ENCODE data around the gene HNRNPD.
A peak's percentile ranks its signal among the peaks of the same experiment; 100 is the strongest.
"Not testable (repeated sequence)": the region's sequence is repeated elsewhere in the genome, so short reads cannot be mapped to it uniquely, and the experiment has no call there.

Gene HNRNPD

DNA sequence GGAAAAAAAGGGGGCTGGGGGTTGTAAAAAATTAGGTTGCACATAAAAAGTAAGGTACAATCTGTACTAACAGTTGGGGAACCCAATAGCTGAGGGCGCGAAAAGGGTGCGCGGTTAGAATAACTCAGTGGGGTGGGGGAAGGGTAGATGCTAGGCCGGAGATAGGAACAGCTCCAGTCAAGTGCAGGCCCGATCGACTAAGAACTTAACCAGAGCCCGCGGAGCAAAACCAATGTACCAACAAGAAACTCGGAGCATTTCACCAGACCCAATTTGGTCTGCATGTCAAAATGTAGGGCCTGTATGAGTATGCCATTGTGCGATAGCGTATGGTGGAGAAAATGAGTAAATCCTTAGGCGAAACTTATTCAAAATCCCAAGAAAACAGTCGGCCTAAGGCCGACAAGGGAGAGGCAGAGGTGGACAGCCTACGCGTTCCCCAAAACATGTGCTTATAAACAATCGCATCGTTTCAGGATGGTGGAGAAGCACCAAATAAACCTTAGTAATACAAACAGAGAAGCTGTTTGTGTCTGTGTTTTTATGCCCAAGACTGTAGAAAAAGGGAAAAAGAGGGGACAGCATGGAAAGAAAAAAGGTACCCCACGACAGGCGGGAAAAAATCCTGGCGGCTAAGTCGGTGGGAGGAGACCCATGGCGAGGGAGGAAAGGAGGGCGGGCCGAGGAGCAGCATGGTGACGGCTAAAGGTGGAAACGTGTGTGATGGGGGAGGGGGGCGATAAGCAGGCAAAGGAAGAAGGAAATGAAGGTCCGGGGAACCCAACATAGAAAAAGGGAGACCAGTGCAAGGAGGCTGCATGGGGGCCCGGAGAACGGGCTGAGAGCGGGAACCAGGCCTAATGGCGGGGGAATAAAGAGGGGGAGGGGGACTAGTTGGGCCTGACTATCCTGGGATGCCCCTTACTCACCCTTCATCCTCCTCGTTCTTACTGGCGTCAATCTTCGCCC, 990 bp downstream of the HNRNPD start:
- peak; percentile 67 for DNase-seq (ENCODE audit: low spot score)

GRCh38 chr4:82371497-82371896, 2.3 kb downstream of the HNRNPD start:
- peak; percentile 36 for DNase-seq (ENCODE audit: low spot score)

DNA sequence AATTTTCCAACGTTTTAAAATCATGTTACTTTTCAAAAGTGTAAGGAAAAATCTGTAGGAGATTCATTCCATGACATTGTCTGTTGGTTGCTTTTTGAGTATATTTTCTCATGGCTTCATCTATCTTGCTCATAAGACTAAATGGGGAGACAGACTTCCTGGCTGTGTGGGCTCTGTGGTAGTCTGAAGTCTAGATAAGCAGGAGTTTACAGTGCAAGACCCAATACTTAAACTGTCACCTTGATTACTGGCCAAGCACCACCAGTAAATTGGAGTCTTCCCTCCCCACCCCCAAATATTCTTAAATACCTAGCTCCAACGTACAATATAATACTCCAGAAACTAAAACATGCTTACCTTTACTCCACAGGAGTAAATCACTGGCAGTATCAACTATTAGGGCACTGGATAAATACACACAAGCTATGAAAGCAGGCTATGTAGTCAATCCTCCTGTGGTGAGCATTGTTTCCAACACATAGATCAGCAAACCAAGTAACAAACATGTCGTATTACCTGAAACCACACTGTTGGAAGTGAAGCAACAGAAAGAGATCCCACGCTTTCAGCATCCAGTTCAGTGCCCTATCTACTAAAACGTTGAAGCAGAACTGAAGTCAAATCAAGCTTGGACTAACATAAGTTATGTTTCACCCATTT, 6.2 kb downstream of the HNRNPD start:
- DNase-seq (ENCODE audit: low spot score): no peak

DNA sequence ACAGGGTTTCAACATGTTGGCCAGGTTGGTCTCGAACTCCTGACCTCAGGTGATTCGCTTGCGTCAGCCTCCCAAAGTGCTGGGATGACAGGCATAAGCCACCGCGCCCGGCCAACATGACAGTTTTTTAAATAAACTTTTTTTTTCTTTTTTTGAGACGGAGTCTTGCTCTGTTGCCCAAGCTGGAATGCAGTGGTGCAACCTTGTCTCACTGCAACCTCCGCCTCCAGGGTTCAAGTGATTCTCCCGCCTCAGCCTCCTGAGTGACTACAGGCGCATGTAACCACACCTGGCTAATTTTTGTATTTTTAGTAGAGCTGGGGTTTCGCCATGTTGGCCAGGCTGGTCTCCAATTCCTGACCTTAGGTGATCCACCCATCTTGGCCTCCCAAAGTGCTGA, 7.4 kb downstream of the HNRNPD start:
- not testable (repeated sequence) for DNase-seq (ENCODE audit: low spot score)

GRCh38 chr4:82363896-82364487, 9.8 kb downstream of the HNRNPD start:
- DNase-seq (ENCODE audit: low spot score): no peak

DNA sequence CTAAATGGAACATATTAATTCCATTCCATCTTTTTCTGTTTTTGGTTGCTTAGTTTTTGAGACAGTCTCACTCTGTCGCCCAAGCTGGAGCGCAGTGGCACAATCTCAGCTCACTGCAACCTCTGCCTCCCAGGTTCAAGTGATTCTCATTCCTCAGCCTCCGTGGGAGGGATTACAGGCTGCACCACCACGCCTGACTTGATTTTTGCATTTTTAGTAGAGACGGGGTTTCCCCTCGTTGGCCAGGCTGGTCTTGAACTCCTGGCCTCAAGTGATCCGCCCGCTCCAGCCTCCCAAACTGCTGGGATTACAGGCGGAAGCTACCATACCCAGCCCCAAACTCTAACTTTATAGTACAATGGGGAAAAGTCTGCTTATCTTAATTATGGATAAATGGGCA, 11.2 kb downstream of the HNRNPD start:
- DNase-seq (ENCODE audit: low spot score): no peak

DNA sequence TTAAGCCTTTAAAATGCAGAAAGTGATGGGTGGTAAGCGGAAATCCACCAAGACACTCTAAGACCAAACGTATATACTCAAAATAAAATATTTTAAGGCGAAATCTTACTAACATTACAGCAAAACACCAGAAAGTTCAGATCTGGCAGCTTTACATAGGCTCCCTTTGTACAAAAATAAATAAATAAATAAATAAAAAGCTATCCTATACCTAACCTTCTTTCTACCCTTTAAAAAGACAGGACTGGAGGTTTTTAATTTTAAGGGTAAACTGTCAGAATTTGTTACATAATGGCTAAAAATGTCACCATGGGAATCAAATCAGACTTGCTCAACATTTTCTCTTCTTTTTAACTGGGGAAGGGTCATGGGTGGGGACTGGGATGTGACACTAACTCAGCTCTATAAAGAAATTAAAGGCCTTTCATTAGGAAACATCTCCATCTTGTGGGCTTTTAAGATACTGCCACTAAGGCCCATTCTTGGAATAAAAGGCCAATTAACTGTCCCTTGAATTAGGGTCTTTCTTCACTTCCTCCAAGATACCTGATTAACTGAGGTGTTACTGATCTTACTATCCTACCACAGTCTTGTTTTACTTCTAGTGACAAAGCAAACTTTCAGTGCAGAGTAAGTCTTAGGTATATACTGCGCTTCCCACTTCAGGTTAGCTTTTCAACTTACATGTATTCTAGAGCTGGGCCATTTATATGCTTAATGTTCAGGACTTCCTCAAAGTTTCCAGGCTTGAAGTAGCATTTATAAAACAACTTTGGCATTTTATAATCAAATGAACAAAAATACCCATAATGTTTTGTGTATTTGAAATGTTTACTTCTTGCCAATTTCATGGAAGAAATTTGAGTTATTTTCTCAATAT, 13.3 kb downstream of the HNRNPD start:
- peak; percentile 34 for DNase-seq (ENCODE audit: low spot score)

DNA sequence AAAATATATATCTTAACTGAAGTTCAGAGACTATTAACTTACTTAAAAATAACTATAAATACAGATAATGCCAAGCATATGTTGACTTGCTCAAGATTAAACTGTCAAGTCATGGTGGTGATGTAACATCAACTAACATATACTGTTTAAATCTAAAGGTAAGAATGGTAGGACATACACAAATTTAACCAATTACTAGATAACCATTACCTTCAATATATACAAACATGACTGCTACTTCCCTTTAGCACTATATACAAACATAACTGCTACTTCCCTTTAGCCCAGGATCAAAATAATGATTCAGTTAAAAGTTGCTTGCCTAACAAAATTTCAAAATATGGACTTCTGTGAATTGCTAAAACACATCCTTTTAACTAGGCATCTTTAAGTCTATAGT, 14.9 kb downstream of the HNRNPD start:
- no peak for DNase-seq (ENCODE audit: low spot score)

DNA sequence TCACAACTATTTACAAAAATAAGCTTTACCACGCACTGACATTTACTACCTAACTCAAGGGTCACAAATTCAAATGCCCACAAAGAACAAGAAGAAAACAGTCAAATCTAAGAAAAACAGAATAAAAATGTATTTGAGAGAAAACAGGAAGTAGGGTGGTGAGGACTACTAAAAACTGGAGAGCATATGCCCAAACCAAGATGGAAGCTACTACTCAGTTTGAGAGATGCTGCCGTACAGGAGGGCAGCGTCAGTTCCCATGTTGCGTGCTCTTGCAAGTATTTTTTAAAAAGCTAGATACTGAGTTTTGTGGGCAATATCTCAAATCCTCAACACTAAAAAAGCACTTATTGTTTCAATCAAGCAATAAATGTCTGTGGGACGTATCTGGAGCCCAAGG, 16.2 kb downstream of the HNRNPD start:
- DNase-seq (ENCODE audit: low spot score): no peak

- no peak for DNase-seq (ENCODE audit: low spot score)
Observed at GRCh38 chr4:82354788-82355187, 19.0 kb downstream of the HNRNPD start.

- no peak for DNase-seq (ENCODE audit: low spot score)
Observed at GRCh38 chr4:82352825-82353366, 20.9 kb downstream of the HNRNPD start.

DNA sequence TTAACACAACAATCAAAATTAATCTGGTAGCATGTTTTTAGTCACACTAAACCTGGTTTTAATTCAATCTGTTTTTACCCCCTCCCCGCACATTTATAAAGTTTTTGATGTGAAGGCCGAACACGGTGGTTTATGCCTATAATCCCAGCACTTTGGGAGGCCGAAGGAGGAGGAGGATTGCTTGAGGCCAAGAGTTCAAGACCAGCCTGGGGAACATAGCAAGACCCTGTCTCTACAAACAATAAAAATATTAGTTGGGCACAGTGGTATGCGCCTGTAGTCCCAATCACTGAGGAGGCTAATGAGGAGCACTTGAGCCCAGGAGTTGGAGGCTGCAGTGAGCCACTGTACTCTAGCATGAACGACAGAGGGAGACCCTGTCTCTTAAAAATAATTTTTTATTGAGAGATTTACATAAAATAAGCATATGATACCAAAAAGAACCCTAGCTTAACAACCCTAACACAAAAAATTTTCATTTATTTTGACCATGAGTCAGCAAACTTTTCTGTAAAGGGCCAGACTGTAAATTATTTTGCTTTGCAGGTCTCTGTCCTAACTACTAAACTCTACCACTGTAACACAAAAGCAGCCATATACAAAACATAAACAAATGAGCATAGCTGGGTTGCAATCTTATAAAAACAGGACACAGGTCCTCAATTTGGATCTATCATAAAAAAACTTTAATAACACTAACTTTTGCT, 21.5 kb downstream of the HNRNPD start:
- DNase-seq (ENCODE audit: low spot score): no peak

- DNase-seq (ENCODE audit: low spot score): no peak
Observed at GRCh38 chr4:82346126-82346525, 27.7 kb downstream of the HNRNPD start.

DNA sequence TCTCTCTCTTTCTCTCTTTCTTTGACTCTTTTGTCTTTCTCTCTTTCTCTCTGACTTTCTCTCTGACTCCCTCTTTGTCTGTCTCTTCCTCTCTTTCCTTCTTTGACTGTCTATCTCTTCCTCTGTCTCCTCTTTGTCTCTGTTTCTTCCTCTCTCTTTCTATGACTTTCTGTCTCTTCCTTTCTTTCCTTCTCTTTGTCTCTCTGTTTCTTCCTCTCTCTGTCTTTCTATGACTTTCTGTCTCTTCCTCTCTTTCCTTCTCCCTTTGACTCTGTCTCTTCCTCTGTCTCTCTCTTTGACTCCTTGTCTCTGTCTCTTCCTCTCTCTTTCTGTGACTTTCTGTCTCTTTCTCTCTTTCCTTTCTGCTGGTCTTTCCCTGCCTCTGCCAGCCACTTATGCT, 38.7 kb downstream of the HNRNPD start:
- no peak for DNase-seq (ENCODE audit: low spot score)

DNA sequence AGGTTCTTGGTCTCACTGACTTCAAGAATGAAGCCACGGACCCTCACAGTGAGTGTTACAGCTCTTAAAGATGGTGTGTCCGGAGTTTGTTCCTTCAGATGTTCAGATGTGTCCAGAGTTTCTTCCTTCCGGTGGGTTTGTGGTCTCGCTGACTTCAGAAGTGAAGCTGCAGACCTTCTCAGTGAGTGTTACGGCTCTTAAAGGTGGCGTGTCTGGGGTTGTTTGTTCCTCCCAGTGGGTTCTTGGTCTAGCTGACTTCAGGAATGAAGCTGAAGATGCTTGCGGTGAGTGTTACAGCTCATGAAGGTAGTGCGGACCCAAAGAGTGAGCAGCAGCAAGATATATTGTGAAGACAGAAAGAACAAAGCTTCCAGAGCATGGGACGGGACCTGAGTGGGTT, 40.1 kb downstream of the HNRNPD start:
- not testable (repeated sequence) for DNase-seq (ENCODE audit: low spot score)

GRCh38 chr4:82331814-82332213, 42.0 kb downstream of the HNRNPD start:
- no peak for DNase-seq (ENCODE audit: low spot score)

DNA sequence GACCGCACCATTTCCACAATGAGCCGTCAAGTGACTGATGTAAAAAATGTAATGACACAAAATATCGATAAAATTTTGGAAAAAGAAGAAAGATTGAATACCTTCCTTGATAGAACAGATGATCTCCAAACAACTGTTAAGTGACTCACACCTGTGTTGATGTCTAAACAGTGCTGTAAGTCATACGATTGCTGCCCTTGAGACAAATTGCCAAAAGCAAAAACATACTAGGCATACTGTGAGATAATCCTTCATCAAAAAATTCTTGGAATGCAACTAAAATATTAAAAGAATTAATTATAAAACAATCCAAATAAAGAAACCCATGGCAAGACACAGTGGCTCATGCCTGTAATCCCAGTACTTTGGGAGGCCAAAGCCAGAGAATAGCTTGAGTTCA, 53.4 kb downstream of the HNRNPD start:
- no peak for DNase-seq (ENCODE audit: low spot score)

GRCh38 chr4:82303063-82303462, 70.7 kb downstream of the HNRNPD start:
- not testable (repeated sequence) for DNase-seq (ENCODE audit: low spot score)
